ENCODE results near the gene CSH1.
"Not testable (repeated sequence)": the region's sequence is repeated elsewhere in the genome, so short reads cannot be mapped to it uniquely, and the experiment has no call there.

DNA sequence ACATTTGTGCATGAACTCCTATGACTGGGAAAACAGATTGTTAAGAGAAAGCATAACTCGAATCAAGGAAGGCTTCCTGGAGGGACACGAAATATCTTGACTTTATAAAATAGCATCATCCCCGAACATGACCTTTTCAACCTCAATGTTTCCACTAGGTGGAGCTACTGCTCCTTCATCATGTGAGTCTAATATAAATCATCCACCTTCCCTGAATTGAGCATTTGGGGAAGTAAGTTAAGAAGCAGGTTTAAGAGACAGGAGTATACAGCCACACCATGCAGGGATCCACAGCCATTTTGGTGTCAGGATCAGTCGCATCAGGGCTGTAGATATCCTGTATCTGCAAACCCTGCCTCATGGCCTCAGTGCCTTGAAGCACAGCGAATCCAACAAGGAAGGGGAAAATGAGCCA lies 7.4 kb upstream of the CSH1 start:
- TF ChIP-seq, protein P1, sequence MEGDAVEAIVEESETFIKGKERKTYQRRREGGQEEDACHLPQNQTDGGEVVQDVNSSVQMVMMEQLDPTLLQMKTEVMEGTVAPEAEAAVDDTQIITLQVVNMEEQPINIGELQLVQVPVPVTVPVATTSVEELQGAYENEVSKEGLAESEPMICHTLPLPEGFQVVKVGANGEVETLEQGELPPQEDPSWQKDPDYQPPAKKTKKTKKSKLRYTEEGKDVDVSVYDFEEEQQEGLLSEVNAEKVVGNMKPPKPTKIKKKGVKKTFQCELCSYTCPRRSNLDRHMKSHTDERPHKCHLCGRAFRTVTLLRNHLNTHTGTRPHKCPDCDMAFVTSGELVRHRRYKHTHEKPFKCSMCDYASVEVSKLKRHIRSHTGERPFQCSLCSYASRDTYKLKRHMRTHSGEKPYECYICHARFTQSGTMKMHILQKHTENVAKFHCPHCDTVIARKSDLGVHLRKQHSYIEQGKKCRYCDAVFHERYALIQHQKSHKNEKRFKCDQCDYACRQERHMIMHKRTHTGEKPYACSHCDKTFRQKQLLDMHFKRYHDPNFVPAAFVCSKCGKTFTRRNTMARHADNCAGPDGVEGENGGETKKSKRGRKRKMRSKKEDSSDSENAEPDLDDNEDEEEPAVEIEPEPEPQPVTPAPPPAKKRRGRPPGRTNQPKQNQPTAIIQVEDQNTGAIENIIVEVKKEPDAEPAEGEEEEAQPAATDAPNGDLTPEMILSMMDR (IDR thresholded peaks at IDR 0.05): peak in 6 of 7 experiments; percentile 10 to 44 (median 30)
- TF ChIP-seq POLR2A (IDR thresholded peaks at IDR 0.05): not testable (repeated sequence)

Data from body of pancreas (tissue), 4 donors.